Measurements from ENCODE around the gene MYO5B. TPM values are rescaled to one million over a fixed set of nuclear protein-coding genes. Genes with fewer than 3 reads are reported as not detected.
"Not testable (repeated sequence)": the region's sequence is repeated elsewhere in the genome, so short reads cannot be mapped to it uniquely, and the experiment has no call there.

MYO5B gene
- total RNA-seq, 1 donor from 2014 or later, result 14.7 TPM

- DNase-seq (ENCODE audit: low read depth), result no peak
Measured at GRCh38 chr18:49842656-49843055, 352.3 kb downstream of the MYO5B start.

- peak; percentile 31 for DNase-seq (ENCODE audit: low read depth)
Measured at GRCh38 chr18:49841236-49842217, 353.4 kb downstream of the MYO5B start.

- peak; percentile 61 for DNase-seq (ENCODE audit: low read depth)
Measured at GRCh38 chr18:49839012-49839411, 355.9 kb downstream of the MYO5B start.

- DNase-seq (ENCODE audit: low read depth), result no peak
Measured at GRCh38 chr18:49838381-49838780, 356.6 kb downstream of the MYO5B start.

- DNase-seq (ENCODE audit: low read depth), result no peak
Measured at GRCh38 chr18:49837889-49838288, 357.1 kb downstream of the MYO5B start.

- DNase-seq (ENCODE audit: low read depth), result not testable (repeated sequence)
Measured at GRCh38 chr18:49837316-49837835, 357.6 kb downstream of the MYO5B start.

GRCh38 chr18:49835405-49835804, 359.5 kb downstream of the MYO5B start:
- DNase-seq (ENCODE audit: low read depth), result no peak

- no peak for DNase-seq (ENCODE audit: low read depth)
Measured at GRCh38 chr18:49834258-49834657, 360.7 kb downstream of the MYO5B start.

- no peak for DNase-seq (ENCODE audit: low read depth)
Measured at GRCh38 chr18:49833814-49834213, 361.1 kb downstream of the MYO5B start.

GRCh38 chr18:49832221-49832647, 362.7 kb downstream of the MYO5B start:
- no peak for DNase-seq (ENCODE audit: low read depth)

GRCh38 chr18:49827996-49828395, 367.0 kb downstream of the MYO5B start:
- no peak for DNase-seq (ENCODE audit: low read depth)

GRCh38 chr18:49819823-49820671, 374.9 kb downstream of the MYO5B start:
- no peak for DNase-seq (ENCODE audit: low read depth)

GRCh38 chr18:49819071-49819662, 375.8 kb downstream of the MYO5B start:
- DNase-seq (ENCODE audit: low read depth), result no peak

GRCh38 chr18:49817947-49818346, 377.0 kb downstream of the MYO5B start:
- no peak for DNase-seq (ENCODE audit: low read depth)

- no peak for DNase-seq (ENCODE audit: low read depth)
Measured at GRCh38 chr18:49815927-49816326, 379.0 kb downstream of the MYO5B start.

- peak; percentile 67 for DNase-seq (ENCODE audit: low read depth)
Measured at GRCh38 chr18:49814147-49814499, 380.8 kb downstream of the MYO5B start.

GRCh38 chr18:49813319-49814146, 381.4 kb downstream of the MYO5B start, which contains the start of gene ACAA2:
TSS of gene ACAA2 (minus strand) at chr18:49813533. CDS start at chr18:49813484, 49 bp downstream.
- DNase-seq (ENCODE audit: low read depth), result peak; percentile 91

GRCh38 chr18:49813069-49813318, 382.0 kb downstream of the MYO5B start:
- DNase-seq (ENCODE audit: low read depth), result peak; percentile 63

GRCh38 chr18:49812286-49813068, 382.5 kb downstream of the MYO5B start:
- DNase-seq (ENCODE audit: low read depth), result peak; percentile 29
